ENCODE measurements around the gene PXDN.
"Not testable (repeated sequence)": the region's sequence is repeated elsewhere in the genome, so short reads cannot be mapped to it uniquely, and the experiment has no call there.

Gene PXDN

DNA sequence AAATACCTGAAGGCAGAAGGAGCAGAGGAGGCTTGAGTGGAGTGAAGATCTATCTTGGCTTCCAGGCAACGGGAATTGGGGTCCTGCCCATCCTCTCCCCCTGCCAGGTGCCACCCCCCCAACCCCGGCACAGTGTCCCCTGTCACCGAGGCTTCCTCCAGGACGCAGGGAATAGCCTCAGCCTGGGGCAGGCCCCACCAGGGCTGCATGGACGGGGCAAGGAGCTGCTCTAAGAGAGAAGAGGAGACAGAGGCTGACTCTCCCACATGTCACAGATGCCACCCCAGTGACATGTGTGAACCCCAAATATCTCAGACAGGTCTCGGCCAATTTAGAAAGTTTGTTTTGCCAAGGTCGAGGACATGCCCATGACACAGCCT lies 42.1 kb downstream of the PXDN start:
- DNase-seq (ENCODE audit: low read depth) = no peak

DNA sequence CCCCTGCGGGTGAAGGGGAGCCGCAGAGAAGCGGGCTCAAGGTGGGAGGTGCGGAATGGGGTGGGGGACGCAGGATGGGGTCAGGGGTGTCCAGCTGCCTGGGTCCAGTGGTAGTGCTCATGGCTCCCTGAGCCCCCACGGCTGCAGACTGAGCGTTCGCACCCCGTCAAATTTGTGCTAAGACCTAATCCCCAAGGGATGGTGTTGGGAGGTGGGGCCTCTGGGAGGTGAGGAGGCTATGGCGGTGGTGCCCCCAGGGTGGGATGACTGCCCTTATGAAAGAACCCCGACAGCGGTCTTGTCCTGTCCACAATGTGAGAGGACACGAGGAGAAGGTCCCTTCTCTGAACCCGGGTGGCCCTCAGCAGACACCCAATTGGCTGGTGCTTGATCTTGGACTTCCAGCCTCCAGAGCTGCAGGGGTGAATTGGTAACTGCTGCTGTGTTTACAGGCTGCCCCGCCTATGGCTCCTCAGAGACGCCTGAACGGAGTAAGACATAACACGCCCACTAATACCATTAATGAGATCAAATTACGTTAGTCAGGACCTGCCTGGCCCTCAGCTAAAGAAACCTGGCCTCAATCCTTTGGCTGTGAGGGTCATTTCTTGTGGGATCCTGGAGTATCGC lies 42.6 kb downstream of the PXDN start:
- no peak for DNase-seq (ENCODE audit: low read depth)

DNA sequence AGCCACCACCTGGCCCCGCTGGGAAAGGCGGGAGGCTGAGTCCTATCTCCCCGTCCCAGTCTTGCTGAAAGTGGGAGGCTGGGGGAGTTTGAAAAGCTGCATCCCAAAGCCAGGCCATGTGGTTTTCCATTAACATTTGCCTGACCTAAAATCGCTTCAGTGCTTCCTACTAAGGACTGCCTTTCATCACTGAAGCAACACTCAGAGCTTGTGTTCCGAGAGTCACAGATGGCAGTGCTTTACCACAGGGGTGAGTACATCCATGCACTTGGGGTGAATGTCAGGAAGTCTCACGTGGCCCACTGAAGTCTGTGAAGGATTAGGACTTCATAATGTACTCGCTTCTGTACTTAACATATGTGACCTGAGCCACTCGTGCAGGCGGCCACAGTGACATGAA lies 43.3 kb downstream of the PXDN start:
- DNase-seq (ENCODE audit: low read depth) = no peak

DNA sequence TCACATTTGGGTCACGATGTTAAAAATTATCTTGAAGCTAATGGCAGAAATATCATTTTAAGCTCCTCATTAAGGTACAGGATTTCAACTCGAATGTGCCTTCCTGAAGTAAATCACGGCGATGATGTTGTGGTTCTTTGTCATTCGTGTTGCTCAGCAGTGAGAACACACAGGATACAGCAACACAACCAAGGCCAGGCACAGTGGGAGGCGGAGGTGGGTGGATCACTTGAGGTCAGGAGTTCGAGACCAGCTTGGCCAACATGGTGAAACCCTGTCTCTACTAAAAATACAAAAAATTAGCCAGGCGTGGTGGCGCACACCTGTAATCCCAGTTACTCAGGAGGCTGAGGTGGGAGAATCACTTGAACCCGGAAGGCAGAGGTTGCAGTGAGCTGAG lies 43.9 kb downstream of the PXDN start:
- not testable (repeated sequence) for DNase-seq (ENCODE audit: low read depth)

DNA sequence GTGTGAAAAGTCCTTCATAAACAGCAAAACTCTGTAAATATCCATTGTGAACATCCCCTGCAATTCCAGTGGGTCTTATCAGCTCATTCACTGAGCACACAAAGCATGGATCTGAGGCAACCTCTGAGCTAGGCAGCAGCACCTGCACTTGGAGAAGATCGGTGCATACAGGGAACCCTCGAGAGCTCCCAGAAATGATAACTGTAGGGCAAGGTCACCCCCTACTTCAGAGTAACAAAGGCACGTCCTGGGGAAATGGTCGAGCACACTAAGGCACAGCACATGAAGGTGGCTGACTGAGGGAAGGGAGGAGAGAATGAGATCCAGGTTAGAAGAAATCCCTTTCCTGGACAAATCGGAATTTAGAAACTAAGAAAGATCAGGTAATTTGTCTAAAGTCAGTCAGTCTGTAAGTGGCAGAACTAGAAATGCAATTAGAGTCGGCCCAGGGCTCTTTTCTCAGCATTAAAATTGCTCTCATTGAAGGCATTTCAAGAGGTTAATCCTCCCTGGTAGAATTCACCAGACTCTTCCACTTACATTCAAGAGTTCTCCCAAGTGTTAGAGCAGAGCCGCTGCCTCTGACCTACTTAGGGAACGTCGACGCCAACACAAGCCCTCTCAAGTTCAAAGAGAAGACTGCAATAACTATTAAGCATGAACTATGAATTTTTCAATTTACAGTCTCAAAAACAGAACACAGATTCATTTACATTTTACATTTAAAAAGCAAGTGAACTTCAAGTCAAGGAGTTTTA lies 45.9 kb downstream of the PXDN start:
- DNase-seq (ENCODE audit: low read depth) = no peak

DNA sequence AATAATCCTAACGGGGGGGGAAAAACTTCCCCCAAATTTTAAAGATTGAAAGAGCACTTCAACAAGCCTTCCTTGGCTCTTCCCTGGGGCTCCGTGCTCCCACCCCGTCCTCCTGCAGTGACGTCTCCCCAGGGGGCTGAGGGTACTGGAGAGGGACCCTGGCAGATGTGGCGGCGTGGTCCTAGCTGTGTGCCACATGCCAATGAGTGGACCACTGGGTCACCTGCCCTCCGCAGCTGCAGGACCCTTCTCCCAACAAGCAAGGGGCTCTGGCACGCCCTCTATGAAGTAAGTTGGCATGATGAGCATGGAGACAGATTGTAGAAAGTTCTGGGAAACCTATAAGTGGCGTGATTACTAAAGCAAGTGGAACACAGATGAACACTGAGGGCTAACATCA lies 46.7 kb downstream of the PXDN start:
- no peak for DNase-seq (ENCODE audit: low read depth)

DNA sequence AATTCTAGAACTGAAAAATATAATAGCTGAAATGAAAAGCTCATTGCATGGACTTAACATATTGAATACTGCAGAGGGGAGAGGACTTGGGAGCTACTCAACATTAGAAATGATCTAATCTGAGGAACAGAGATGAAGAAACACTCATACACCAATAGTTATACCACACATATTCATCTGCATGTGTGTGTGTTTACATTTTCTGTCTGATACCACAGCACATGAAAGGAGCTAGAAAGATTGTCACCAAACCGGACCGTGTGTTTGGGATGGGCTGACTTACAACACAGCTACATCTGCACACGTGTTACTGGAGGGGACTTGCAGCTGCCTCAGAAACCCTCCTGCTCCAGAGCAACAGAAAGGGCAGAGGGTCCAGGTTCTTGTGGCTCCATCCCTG lies 47.8 kb downstream of the PXDN start:
- DNase-seq (ENCODE audit: low read depth) = no peak

DNA sequence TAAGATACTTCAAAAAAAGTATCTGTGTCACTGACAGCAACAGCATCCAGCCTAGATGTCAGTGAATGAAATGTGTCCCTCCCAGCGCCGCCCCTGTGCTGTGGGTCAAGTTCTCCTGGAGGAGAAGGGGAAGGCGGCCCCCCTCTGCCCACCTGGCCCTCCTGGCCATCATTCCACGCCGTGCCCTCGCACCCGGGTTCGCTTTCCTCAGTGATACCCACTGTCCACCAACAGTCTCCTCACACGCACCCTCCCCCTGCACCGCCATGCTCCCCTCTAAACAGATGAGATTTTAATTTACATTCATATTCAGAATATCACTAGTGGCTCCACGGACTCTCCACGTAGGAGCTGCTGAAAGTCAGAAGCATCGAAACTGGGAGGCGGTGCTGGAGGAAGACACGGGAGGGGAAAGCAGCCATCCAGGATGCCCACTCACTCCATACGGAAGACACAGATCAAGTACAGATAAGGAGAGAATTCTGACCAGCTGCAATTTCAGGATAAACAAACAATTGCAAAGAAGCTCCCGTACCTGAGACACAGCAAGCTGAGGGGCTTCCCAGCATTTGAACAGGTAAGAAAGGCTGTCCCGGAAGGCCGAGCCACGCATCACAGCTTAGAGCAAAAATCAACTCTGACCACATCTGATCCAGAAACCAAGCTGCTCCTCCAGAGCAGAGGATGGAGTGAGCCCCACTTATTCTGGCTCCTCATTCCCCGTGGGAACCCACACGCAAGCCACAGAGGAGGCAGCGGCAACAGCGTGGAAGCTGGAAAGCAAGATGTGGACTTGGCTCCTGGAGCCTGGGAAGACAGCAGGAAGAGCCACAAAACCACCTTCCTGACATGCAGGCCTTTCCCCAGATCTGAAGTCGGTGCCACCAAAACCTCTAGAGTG lies 49.7 kb downstream of the PXDN start:
- no peak for DNase-seq (ENCODE audit: low read depth)

DNA sequence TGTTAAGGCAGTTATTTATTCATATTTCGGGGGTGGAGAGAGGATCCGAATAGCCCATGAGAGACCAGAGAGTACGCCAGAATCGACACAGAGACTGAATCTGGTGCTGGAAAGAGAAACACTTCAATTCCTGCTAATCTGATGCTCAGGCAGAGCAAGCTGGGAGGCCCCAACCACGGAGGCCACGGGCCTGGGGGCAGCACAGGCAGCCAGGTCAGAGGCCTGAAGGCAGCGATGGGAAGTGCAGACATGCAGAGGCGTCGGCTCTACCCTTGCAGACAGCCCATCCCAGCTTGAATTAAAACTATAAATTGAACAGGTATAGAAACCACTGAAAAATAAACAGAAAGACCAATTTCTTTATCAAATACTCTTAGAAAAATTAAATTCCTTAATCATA lies 50.6 kb downstream of the PXDN start:
- DNase-seq (ENCODE audit: low read depth) = no peak

DNA sequence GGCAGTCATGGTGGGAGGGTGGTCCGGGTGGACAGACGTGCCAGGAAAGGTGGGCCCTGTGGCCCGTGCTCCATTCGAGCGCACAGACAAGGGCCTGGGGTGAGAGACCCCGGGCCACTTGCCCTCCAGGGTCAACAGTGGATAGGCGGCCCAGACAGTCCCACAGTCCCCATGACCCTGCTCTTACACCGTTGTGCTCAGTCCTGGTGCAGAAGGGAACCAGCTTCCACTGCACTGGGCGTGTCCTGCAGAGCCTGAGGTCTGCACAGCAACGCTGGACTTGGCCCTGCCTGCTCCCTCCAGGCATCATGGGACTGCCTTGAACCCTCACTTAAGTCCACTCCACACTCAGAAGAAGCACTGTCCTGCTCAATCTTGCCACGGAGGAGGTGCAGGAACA lies 52.0 kb downstream of the PXDN start:
- no peak for DNase-seq (ENCODE audit: low read depth)

DNA sequence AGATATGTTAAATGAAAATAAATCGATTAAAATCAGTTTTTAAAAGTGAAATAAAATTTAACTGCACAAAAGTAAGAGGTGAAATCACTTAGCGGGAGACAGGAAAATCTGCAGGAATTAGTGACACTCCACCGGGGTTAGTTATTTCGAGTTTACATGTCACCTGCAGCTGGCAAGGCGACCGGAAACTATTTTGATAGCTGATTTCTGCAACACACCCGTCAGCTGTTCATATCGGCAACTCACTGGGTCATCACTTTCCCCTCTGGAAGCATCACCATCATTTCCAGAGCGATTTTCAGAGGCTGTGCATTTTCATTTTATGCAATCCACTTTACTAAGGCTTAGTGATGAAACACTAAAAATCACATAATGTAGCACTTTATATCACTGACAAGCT lies 52.9 kb downstream of the PXDN start:
- no peak for DNase-seq (ENCODE audit: low read depth)

DNA sequence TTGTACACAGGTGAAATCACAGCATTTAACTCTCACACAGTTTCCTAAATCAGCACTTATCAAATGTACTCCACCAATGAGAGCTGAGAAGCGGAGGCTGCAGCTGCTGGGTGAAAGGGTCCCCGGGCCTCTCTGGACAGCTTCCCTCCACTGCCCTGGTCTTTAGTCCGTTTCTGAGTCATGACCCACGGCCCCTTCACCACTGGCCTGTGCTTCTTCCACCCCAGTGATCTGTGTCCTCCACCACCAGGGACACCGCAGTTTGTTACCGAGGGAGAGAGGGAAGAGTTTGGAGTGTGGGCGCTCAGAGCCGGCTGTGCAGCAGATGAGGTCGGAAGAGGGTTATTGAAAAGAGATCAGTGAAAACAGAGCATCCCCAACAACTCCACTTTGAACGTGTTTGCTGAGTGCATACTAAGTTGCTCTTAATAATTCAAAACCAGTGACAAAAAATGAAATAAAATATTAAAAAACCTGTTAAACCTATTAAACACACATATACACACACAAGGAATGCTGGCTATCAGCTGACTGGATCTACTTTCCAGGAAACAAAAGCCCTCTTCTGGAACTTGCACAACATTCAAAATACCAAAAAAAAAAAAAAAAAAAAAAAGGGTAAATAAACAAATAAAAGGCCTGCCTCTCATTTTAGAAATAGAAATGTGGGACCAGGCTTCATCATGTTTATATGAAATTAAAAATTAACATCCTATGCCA lies 54.1 kb downstream of the PXDN start:
- no peak for DNase-seq (ENCODE audit: low read depth)

DNA sequence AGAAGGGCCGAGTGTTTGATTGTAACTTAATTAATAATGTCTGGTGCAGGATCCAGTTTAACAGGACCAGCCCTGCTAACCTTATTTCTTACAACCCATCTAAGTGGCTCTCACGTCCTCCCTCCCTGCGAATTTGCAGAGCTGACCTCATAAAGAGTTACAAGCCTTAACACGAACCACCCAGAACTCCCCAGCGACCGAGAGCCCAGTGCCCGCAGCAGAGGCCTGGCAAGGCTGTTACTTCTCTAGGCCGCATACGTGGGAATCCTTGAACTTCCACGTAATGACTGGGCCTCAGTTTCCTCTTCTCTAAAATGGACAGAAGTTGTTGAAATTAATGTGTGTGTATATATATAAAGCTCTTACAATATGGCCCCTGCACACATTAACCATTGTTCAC lies 55.5 kb downstream of the PXDN start:
- DNase-seq (ENCODE audit: low read depth) = no peak

DNA sequence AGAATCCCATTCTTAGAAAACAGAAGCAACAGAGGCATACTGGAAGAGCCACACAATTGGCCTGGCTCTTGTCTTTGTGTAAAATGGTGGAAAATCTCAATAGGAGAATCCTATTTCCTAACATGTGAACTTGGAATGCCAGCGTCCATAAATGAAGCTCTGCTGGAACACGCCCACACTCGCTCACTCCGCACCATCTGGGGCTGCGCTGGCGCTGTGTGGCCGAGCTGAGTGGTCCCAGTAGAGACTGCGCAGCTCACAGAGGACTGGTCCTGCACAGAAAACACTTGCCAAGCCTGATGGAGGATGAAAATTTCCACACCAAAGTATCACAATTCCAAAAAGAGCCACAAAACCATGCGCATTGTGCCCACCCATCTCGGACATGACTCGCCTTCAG lies 56.2 kb downstream of the PXDN start:
- no peak for DNase-seq (ENCODE audit: low read depth)

DNA sequence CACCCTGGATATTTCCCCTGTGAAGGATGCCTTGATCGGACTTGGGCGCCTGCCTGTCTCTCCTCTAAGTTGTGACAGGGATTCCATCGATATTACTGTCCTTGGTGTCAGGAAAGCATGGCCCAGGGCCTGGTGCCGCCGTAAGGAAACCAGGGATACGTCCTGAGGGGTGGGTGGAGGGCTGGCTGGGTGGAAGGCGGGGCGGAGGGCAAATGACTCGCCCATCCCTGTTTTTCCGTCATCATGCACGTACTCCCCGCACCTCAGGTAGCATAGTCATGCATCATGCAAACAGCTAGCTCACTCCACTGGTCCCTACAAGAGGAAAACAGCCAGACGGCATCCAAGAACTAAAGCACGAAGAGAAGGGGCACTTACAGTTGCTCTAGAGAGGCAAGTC lies 57.1 kb downstream of the PXDN start:
- no peak for DNase-seq (ENCODE audit: low read depth)

DNA sequence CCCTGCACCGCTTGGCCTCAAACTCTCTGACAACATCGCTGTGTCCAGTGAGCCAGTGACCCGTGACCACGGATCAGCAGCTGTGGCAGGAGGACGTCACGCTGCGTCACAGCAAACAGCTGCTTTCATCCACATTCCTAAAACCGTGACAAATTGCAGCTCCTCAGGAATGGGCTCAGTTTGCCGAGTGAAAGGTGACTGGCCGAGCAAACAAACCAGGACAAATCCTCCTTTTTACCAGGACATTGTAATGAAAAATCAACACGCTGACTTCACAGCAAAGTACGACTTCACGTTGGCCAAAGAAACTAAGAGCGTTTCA lies 57.6 kb downstream of the PXDN start:
- no peak for DNase-seq (ENCODE audit: low read depth)

DNA sequence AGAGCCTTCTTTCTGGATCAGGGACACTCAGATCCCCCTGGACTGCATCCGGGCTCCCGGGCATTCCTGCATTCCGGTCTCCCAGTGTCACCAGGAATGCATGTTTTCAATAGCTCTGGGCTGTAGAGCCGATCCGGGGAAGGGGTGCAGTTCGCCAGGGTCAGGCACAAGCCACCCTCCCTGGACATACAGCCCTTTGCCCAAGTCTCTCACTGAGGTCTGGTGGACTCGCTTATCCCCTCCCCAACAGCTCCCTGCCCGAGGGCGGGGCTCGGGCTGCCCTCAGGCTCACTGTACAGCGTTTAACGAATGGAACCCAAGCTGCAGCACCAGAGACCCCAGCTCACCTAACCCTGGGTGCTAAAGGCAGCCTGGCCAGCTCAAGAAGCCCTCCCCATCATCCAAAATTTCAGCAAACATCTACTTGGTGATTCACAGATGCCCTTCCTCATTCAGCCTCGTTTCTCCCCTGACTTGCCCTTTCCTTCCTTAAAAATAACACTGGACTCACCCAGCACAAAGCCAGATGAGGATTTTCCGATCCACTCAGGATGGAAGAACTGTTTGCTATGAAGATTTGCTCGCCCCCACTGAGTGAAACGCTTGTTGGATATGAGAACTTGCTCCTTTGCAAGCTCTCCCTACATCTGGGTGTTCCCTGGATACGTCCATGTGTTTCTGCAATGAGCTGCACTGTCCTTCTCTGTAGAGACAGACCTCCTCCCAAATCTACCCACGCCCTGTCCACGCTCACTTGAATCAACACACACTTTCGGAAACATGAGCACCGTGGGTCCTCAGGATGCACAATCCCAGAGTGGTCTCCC lies 58.1 kb downstream of the PXDN start:
- no peak for DNase-seq (ENCODE audit: low read depth)

DNA sequence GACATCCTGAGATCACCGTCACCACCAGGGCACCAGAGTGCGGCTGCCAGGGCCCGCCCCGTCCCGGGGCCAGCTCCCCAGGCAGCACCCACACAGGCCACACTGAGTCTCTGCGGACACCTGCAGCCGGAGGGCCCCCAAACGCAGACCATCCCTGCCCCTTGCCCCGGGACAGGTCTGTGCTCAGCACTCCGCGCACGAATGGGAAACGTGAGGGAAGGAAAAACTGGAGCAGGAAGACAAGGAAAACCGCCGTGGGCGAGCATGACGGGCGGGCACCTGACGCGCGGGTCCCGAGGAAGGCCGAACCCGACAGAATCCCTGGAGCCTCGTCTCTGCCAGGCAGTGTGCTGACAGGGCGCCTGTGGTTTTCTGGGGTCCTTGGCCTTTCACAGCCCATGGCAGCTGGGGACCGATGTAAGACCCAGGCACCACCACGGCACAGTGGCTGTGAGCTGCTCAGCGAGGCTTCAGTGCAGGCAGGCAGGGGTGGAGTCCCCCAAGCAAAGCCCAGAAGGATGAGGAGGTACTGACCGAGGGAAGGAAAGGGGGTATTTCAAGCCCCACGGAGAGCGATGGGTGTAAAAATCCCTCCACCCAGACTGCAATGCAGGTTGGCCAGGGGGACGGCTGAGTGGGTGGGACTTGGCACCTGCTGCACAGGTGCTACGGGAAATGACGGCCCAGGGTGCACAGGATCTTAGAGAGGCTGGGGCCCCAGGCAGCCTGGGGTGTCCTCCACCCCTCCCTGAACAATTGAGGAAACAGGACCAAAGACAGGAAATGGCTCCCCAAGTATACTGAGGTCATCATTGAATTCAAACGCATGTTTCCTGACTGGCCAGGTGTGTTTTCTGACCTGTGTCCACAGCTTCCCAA lies 59.0 kb downstream of the PXDN start:
- no peak for DNase-seq (ENCODE audit: low read depth)

DNA sequence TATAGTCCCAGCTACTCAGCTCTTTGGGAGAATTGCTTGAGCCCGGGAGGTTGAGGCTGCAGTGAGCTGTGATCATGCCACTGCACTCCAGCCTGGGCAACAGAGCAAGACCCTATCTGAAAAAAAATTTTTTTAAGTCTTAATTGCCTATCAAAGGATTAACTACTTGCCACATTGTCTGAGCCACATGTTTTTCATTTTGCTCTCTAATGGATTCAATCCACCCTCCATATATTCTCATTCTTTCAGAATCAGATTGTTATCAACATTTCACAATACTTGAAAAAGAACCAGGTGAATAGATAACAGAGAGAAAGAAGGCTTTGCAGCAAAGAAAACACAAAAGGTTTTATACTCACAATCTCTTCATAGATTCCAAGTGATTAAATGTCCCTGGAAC lies 61.0 kb downstream of the PXDN start:
- DNase-seq (ENCODE audit: low read depth) = no peak

DNA sequence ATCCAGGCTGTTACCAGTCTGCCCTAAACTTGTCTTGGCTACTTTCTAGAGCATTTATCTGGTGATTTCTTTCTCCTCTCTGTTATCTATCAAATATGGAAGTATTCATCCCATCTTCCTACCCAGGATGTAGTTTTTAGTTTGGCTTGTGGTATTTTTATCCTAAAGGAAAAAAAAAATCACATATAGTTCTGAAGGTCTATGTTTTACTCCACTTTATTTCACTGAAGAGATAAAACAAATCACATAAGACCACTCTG lies 62.2 kb downstream of the PXDN start:
- DNase-seq (ENCODE audit: low read depth) = no peak

Data from GM04504 (cell line).